Calu3 (cell line): ENCODE results near the gene IQCN. TPM values are rescaled to one million over a fixed set of nuclear protein-coding genes. Genes with fewer than 3 reads are reported as not detected.
"Not testable (repeated sequence)": the region's sequence is repeated elsewhere in the genome, so short reads cannot be mapped to it uniquely, and the experiment has no call there.

Source experiments
- BruUV-seq: library from RNA; stranded (reverse); fragments of 400-500 nt; replicated peaks from 2 replicates; lab custom pipeline; 2021; lab: Mats Ljungman, UMichigan
- CTCF ChIA-PET: fragments of 300-600 bp; sonication (Branson Sonifier 250); formaldehyde crosslinking; loops from one replicate; lab custom pipeline; 2022; ENCODE audit warnings: antibody characterized with exemption; lab: Charles Lee
- DNase-seq: peaks from one replicate; pipeline ENCODE4 v3.0.0; 2022
- H3K27ac Mint-ChIP-seq: one replicate; pipeline ENCODE4 v1.8.0; 2022; ENCODE audit warnings: mixed read lengths; ENCODE audit not compliant: unreplicated experiment
- H3K27me3 Mint-ChIP-seq: one replicate; pipeline ENCODE4 v1.8.0; 2022; ENCODE audit warnings: mixed read lengths; ENCODE audit not compliant: unreplicated experiment
- H3K36me3 Mint-ChIP-seq: one replicate; pipeline ENCODE4 v1.8.0; 2022; ENCODE audit warnings: mild to moderate bottlenecking, moderate library complexity, mixed read lengths; ENCODE audit not compliant: insufficient read depth, unreplicated experiment
- H3K4me1 Mint-ChIP-seq: one replicate; pipeline ENCODE4 v1.8.0; 2022; ENCODE audit warnings: mild to moderate bottlenecking, low read depth, mixed read lengths; ENCODE audit not compliant: unreplicated experiment
- H3K4me3 Mint-ChIP-seq: one replicate; pipeline ENCODE4 v1.8.0; 2022; ENCODE audit warnings: mild to moderate bottlenecking, low read depth, moderate library complexity, mixed read lengths; ENCODE audit not compliant: unreplicated experiment
- H3K9me3 Mint-ChIP-seq: one replicate; pipeline ENCODE4 v1.8.0; 2022; ENCODE audit warnings: low read depth, mixed read lengths; ENCODE audit not compliant: unreplicated experiment
- CTCF ChIP-seq: fragments of 200-600 bp; IDR thresholded peaks from one replicate; pipeline ENCODE4 v1.8.0; 2022; ENCODE audit warnings: antibody characterized with exemption; ENCODE audit not compliant: unreplicated experiment
- intact Hi-C: fragments of 100-400 bp; cut with micrococcal nuclease; formaldehyde crosslinking; loops from one replicate; pipeline ENCODE4 v1.10.0; 2022; ENCODE audit not compliant: unreplicated experiment
- microRNA-seq: library from miRNA; unstranded; fragments of <30 nt; microRNA quantifications from one replicate; pipeline ENCODE4 v1.2.0, GENCODE V29; 2022
- total RNA-seq: library from RNA; stranded (reverse); gene quantifications from 2 replicates; pipeline ENCODE4 v1.2.3, GENCODE V29; 2022

IQCN gene
- total RNA-seq, 1 experiment from 2014 or later, result 1.6 TPM

DNA sequence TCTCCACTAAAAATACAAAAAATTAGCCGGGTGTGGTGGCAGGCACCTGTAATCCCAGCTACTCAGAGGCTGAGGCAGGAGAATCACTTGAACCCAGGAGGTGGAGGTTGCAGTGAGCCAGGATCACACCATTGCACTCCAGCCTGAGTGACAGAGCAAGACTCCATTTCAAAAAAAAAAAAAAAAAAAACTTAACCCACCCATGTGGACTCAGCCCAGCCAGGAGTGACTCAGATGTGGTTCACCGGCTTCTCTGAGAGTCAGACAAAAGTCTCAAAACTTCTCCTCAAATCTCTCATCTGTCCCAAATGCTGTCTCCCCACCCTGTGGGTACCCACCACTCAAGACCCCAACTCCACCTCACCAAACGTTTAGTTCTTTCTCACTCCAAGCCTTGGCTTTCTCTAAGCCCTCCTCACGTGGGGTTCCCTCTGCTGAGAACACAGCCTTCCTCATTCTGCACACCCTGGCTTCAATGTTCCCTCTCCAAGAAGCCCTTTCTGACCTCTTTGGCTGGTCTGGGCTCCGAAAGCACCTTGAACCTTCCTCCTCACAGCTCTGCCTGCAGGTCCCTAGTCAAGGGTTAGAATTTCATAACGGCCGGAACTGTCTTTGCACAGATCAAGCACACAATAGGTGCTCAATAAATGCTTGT lies 59.3 kb downstream of the IQCN start:
- CTCF ChIA-PET, result interaction anchor here (0.7 kb wide), 1 partner anchor 10 kb away, joined by 3 read pairs; no protein-coding TSS in a partner anchor
- Mint-ChIP-seq H3K4me3 (no peak overlapping the region), H3K36me3 (no peaks in the 10 kb centered on the region), H3K4me1 (no peaks in the 10 kb centered on the region), H3K9me3 (no peaks in the 10 kb centered on the region), H3K27me3 (peaks cover 32% of the 10 kb centered on the region), H3K27ac (no peak overlapping the region)
- no peak for DNase-seq
- no peak for TF ChIP-seq CTCF
- intact Hi-C loops, result no loop called here
- no TSS peak for BruUV-seq

DNA sequence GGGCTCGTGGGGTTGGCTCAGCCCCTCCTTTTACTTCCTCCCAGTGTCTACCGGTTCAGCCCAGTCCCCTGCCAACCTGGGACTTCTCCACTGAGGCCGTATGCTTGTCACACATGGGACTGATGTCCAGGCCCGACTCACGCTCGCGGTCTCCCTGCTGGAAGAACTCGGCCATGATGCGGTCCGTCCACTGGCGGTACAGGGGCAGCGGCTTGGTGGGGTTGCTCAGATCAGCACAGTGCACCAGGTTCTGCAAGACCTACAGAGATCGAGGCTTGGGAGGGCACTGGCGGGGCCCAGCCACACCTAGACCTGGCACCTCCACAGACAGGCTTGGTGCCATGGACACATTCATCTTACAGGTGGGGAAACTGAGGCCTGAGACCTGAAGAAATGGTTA lies 62.6 kb downstream of the IQCN start:
- CTCF ChIA-PET, result no interaction called here
- no TSS peak for BruUV-seq
- peaks cover 26% of the 10 kb centered on the region for H3K27me3 Mint-ChIP-seq
- peak overlapping the region; percentile 33 for H3K27ac Mint-ChIP-seq
- no peaks in the 10 kb centered on the region for H3K9me3 Mint-ChIP-seq
- no peak for DNase-seq
- no peak overlapping the region for H3K4me3 Mint-ChIP-seq
- H3K4me1 Mint-ChIP-seq, result no peaks in the 10 kb centered on the region
- intact Hi-C loops, result no loop called here
- TF ChIP-seq CTCF, result no peak
- no peaks in the 10 kb centered on the region for H3K36me3 Mint-ChIP-seq

GRCh38 chr19:18209912-18210311 lies 64.3 kb downstream of the IQCN start:
- not testable (repeated sequence) for H3K4me1 Mint-ChIP-seq, BruUV-seq, DNase-seq, H3K36me3 Mint-ChIP-seq, H3K27ac Mint-ChIP-seq, H3K4me3 Mint-ChIP-seq, H3K9me3 Mint-ChIP-seq
- CTCF ChIA-PET, result interaction anchor here (1.6 kb wide), 1 partner anchor 10 kb away, joined by 3 read pairs; no protein-coding TSS in a partner anchor
- H3K27me3 Mint-ChIP-seq, result peaks cover 26% of the 10 kb centered on the region
- intact Hi-C loops, result loop anchor here (5.0 kb wide), 1 partner anchor 42 kb away; no protein-coding TSS in a partner anchor

- Mint-ChIP-seq H3K27me3 (peaks cover 26% of the 10 kb centered on the region), H3K36me3 (peaks cover 19% of the 10 kb centered on the region), H3K4me1 (no peaks in the 10 kb centered on the region), H3K27ac (no peak overlapping the region), H3K9me3 (no peaks in the 10 kb centered on the region), H3K4me3 (no peak overlapping the region)
- CTCF ChIA-PET, result interaction anchor here (0.6 to 1.6 kb wide), 12 partner anchors 11 to 802 kb away, joined by 3 to 16 read pairs (median 4); partner anchors contain the start of gene MPV17L2
- BruUV-seq, result no TSS peak
- peak; percentile 64 for TF ChIP-seq CTCF
- intact Hi-C loops, result loop anchor here (5.0 kb wide), 1 partner anchor 44 kb away; no protein-coding TSS in a partner anchor
- peak; percentile 49 for DNase-seq
These were observed 65.9 kb downstream of the IQCN start for GRCh38 chr19:18208098-18208951.

Small RNA genes lying within 50 kb of the gene (microRNA-seq; reads per million reads assigned to microRNA genes)
- gene MIR3188, result 2.1 reads per million

Other genes starting within 250 kb of the IQCN start
- not detected in 2 replicates for gene IL12RB1, start 187.5 kb downstream of the IQCN start, total RNA-seq
- 5.5 and 5.9 TPM in 2 replicates for gene MAST3, start 176.7 kb downstream of the IQCN start, total RNA-seq
- gene PIK3R2, start 121.3 kb downstream of the IQCN start, total RNA-seq, result 22.5 and 23.2 TPM in 2 replicates
- 22.4 and 41.8 TPM in 2 replicates for gene IFI30, start 100.6 kb downstream of the IQCN start, total RNA-seq
- 10.9 and 11.5 TPM in 2 replicates for gene MPV17L2, start 81.2 kb downstream of the IQCN start, total RNA-seq
- 1.9 TPM in 2 replicates for gene RAB3A, start 70.4 kb downstream of the IQCN start, total RNA-seq
- 0.90 and 2.4 TPM in 2 replicates for gene PDE4C, start 48.0 kb downstream of the IQCN start, total RNA-seq
- gene JUND, start 7.2 kb upstream of the IQCN start, total RNA-seq, result 44.9 and 60.9 TPM in 2 replicates
- 111 and 115 TPM in 2 replicates for gene LSM4, start 48.6 kb upstream of the IQCN start, total RNA-seq
- 27.9 and 42.0 TPM in 2 replicates for gene PGPEP1, start 66.1 kb upstream of the IQCN start, total RNA-seq
- 56.6 and 80.3 TPM in 2 replicates for gene GDF15, start 111.7 kb upstream of the IQCN start, total RNA-seq
- not detected in 2 replicates for gene LRRC25, start 123.2 kb upstream of the IQCN start, total RNA-seq
- 38.8 and 51.5 TPM in 2 replicates for gene SSBP4, start 144.9 kb upstream of the IQCN start, total RNA-seq
- 94.9 and 114 TPM in 2 replicates for gene ISYNA1, start 163.7 kb upstream of the IQCN start, total RNA-seq
- gene ELL, start 247.6 kb upstream of the IQCN start, total RNA-seq, result 11.0 and 12.5 TPM in 2 replicates